ENCODE results near the gene DCC.
"Not testable (repeated sequence)": the region's sequence is repeated elsewhere in the genome, so short reads cannot be mapped to it uniquely, and the experiment has no call there.

DNA sequence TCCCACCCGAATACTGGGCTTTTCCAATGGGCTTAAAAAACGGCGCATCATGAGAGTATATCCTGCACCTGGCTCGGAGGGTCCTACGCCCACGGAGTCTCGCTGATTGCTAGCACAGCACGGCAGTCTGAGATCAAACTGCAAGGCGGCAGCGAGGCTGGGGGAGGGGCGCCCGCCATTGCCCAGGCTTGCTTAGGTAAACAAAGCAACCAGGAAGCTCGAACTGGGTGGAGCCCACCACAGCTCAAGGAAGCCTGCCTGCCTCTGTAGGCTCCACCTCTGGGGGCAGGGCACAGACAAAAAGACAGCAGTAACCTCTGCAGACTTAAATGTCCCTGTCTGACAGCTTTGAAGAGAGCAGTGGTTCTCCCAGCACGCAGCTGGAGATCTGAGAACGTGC lies 1171.7 kb downstream of the DCC start:
- not testable (repeated sequence) for TF ChIP-seq EZH2phosphoT487 (IDR thresholded peaks at IDR 0.05; ENCODE audit: insufficient read depth, low read depth); EZH2 (IDR thresholded peaks at IDR 0.05; ENCODE audit: insufficient read depth, poor library complexity, severe bottlenecking)
